ENCODE data around the gene BPNT1.
"Not testable (repeated sequence)": the region's sequence is repeated elsewhere in the genome, so short reads cannot be mapped to it uniquely, and the experiment has no call there.

The BPNT1 gene

DNA sequence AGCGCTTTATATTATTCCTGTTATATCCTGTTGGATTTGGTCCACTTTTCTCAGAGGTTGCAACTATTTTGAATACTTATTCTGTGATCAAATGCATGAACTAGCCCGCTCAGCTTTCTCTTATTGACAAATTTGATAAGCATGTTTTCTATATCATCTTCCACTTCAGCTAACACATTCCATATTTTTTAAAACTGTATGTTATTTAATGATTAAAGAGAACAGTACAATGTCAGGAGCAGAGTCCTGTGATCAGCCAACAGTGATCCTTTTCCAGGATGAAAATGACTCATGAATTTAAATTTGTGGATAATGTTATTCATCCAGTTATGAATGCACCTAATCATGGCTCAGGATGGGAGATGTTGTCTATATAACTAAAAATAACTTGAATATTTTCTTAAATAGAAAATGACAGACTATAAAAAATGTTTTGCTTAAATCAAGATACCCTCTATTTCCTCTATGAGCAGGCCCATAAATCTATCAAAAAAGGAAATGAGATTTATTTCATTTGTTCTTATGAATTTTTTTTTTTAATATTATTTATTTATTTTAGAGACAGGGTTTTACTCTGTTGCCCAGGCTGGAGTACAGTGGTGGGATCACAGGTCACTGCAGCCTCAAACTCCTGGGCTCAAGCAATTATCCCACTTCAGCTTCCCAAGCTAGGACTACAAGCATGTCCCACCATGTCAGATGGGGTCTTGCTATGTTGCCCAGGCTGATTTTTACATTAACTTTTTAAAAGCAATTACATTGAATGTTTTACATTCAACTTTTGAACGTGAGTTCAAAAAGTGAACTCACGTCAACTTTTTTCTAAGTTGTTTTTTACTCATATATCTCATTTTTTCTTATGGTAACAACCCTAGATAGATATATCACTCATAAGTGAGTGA, 12.5 kb downstream of the BPNT1 start:
- no peak for DNase-seq

GRCh38 chr1:220067269-220068204, 22.1 kb downstream of the BPNT1 start:
- DNase-seq = no peak

GRCh38 chr1:220062629-220063028, 27.0 kb downstream of the BPNT1 start:
- DNase-seq = no peak

DNA sequence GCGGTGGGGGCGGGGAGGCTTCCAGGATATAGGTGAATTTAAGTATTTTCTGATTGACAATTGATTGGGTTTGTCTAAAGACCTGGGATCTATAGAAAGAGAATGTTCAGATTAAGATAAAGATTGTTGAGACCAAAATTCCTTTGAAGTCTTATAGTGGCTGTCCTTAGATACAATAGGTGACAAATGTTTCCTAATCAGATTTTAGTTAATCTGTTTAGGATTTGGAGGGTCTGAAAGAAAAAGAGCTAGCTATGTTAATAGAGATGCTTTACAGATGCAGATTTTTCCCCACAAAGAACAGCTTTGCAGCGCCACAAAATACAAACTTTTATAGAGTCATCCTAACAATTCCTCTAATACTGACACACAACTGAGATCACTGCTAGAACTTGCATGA, 28.7 kb downstream of the BPNT1 start:
- no peak for DNase-seq

- DNase-seq = no peak
Observed at GRCh38 chr1:220056374-220056773, 33.2 kb downstream of the BPNT1 start.

DNA sequence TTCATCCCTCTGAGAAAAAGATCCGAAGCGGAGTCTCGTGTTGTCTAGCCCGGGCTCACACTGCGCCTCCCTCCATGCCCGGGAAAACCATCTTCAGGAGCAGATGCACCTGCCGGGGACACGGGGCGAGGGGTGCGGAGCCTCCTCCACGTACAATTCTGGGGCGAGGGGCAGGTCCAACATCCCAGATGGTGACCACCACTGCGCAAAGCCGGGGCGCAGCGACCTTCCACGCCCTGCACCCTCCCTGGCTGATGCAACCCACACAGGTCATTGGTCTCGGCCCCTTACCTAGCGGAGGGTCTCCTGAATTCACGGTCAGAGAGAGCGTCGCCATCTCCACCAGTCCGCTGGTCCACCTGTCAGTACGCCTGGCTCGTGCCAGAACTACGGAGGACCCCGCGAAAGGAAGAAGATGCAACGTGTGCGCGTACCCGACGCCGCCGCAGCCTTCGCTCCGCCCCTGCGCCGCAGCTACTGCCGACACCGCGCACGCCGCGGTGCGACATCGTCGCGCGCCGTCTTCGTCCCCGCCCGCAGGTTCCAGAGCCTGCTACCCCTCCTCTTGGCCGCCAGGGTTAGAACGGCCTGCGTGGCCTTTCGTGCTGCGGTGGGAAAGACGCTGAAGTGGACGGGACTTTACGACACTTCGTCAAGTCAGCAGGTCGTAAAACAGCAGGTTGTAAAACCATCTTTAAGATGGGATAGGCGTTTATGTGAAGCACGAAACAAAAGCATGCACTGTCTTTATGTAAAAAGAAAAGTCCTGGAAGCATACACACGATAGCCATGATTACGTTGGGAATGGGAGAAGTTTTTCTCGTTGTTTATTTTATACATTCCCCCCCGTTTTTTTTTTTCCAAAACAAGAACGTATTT, 43.3 kb downstream of the BPNT1 start, which contains the start of gene EPRS1:
Gene EPRS1, minus strand, starts transcription at position 454 of the 879 bp plus-strand sequence. Its CDS starts 117 bp downstream, at position 337.
- peak; percentile 93 for DNase-seq

- DNase-seq = no peak
Observed at GRCh38 chr1:220045356-220046051, 44.1 kb downstream of the BPNT1 start.

DNA sequence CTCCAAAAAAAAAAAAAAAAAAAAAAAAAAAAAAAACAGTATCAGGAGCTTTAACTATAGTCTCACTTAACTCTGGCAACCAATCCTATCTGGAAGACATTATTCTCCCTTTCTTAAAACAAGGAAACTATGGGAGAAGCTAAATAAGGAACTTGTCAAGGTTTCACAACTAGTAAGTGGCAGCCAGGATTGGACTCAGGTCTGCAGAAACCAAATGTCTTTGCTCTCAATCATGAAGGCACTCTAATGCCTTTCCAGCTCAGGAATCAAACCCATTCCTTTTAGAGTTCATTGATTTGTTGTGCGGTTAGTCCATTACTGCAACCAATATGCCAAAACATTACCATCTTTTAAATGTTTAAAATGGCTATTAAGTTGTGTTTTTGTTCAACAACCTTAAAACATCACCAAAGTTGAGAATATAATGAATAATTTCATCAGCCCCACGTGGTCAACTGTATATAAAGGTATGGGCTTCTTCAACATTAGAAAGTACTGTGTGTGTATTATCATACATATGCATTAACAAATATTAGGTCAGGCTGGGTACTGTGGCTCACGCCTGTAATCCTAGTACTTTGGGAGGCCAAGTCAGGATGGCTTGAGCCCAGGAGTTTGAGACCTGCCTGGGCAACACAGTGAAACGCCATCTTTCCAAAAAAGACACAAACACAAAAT, 44.8 kb downstream of the BPNT1 start:
- DNase-seq = no peak

- DNase-seq = no peak
Observed at GRCh38 chr1:220043646-220044045, 45.9 kb downstream of the BPNT1 start.

GRCh38 chr1:220040028-220040596, 49.5 kb downstream of the BPNT1 start:
- DNase-seq = no peak

DNA sequence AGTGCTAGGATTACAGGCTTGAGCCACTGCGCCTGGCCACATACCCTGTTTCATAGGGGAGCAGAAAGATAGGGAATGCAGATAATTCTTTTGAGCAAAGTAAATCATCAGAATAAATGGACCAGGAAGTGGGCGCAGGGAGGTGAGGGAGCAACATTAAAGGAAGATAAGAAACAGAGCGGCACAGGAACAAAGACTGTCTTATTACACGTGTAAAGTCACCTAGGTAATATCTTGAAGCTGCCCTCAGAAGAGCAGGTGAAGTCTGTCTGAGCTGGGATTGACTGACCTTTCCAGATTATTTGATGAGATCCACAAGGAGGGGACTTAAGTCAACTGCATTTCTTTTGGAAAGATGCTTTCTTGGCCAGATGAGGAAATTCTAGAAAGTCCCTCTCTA, 50.9 kb downstream of the BPNT1 start:
- DNase-seq = no peak

- not testable (repeated sequence) for DNase-seq
Observed at GRCh38 chr1:220037810-220038209, 51.8 kb downstream of the BPNT1 start.

DNA sequence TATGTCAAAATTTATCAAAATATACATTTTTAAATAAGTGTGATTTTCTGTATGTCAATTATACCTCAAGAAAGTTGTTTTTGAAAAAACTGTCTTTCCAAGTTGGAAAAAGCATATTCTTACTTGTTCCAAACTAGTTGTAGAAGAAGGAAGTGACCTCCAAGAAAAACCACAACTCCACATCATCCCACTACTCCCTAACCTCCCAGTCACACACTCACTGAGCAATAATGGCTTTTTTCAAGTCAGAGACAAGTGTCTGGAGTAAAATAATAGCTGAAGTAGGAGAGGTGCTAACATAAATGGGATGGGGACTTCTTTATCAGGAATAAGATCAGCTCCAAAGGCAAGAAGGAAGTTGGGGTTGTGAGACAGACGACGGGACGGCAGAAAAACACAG, 56.7 kb downstream of the BPNT1 start:
- DNase-seq = no peak

- DNase-seq = no peak
Observed at GRCh38 chr1:220031287-220031686, 58.3 kb downstream of the BPNT1 start.

DNA sequence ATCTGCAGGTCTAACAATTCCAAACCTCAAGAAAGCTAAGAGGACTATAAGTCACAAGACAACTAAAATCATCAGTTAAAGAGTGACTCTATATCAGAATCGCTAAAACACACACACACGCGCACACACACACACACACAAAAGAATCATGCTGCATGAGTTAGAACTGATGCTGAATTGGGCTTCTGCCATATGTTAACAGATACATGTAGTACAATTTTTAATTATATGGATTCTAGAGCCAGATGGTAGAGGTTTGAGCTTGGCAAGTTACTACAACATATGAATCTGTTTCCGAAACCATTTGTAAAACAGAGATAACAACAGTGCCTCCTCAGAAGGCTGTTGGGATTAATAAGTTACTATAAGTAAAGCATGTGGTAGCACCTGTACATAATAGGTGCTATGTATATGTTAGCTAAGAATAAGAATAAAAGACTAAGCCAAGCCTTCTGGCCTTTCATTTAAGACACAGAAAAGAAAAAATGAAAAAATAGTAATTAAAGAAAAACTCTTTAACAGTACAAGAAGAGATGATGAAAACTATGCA, 61.2 kb downstream of the BPNT1 start:
- no peak for DNase-seq

- no peak for DNase-seq
Observed at GRCh38 chr1:220019071-220019470, 70.5 kb downstream of the BPNT1 start.

- DNase-seq = no peak
Observed at GRCh38 chr1:220013497-220013896, 76.1 kb downstream of the BPNT1 start.

- DNase-seq = no peak
Observed at GRCh38 chr1:220012259-220012658, 77.3 kb downstream of the BPNT1 start.

DNA sequence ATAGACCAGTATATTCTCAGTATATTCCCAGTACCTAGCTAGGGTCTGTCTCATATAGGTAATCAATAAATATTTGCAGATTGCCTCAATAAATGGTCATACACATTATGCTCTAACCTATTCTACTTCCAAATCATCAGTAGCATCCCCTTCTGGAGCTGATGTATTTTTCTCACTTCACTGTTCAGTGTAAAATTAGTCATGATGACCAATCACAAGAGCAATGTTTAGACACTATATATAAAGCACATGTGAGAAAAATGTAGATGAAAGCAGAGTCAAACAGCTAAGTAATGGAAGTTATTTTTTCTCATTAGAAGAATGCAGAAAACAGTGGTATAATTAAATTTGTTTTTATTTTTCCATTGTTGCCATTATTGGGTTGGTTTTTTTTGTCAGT, 78.0 kb downstream of the BPNT1 start:
- no peak for DNase-seq
